Astrocyte of the spinal cord (primary cell): Measurements from ENCODE around the gene CUBN.
A peak's percentile ranks its signal among the peaks of the same experiment; 100 is the strongest.

Experiments used
- DNase-seq: peaks from one replicate; pipeline ENCODE4 v3.0.0; 2011; ENCODE audit warnings: low read depth, low spot score
- H3K4me3 ChIP-seq: 2 replicates; pipeline ENCODE4 v1.5.1; 2011; ENCODE audit warnings: low read depth, mild to moderate bottlenecking, low read length, moderate library complexity
- in situ Hi-C: cut with HindIII; loops from 2 replicates; pipeline ENCODE4 v1.10.0; 2017; ENCODE audit warnings: low sequenced_read_pairs
- TF ChIP-seq, protein P1 (sequence below): IDR thresholded peaks from 2 replicates; pipeline ENCODE4 v1.5.1; 2012; ENCODE audit warnings: low read depth, mild to moderate bottlenecking, low read length, inconsistent platforms

CUBN gene

DNA sequence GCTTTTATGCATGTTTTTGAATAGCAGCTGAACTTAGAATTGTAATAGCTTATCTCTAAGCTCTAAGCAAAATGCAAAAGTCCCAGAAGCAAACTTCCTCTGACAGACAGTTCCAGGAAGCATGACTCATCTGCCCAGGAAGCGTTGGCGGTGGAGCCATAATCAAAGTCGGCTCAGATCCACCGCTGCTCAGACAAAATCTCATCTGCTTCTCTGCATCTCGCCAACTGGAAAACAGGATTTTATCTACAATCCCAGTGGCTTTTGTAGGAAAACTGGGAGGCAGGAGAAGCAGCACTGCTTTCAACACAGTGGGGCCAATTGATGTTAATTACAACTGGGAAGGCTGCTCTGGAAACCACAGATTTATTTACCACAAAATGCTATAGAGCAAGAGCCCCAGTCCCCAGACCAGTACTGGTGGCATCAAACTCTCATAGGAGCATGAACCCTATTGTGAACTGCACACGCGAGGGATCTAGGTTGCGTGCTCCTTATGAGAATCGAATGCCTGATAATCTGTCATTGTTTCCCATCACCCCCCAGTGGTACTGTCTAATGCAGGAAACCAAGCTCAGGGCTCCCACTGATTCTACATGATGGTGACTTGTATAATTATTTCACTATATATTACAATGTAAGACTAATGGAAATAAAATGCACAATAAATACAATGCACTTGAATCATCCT is 99.9 kb downstream of the CUBN start:
- TF ChIP-seq, protein P1, sequence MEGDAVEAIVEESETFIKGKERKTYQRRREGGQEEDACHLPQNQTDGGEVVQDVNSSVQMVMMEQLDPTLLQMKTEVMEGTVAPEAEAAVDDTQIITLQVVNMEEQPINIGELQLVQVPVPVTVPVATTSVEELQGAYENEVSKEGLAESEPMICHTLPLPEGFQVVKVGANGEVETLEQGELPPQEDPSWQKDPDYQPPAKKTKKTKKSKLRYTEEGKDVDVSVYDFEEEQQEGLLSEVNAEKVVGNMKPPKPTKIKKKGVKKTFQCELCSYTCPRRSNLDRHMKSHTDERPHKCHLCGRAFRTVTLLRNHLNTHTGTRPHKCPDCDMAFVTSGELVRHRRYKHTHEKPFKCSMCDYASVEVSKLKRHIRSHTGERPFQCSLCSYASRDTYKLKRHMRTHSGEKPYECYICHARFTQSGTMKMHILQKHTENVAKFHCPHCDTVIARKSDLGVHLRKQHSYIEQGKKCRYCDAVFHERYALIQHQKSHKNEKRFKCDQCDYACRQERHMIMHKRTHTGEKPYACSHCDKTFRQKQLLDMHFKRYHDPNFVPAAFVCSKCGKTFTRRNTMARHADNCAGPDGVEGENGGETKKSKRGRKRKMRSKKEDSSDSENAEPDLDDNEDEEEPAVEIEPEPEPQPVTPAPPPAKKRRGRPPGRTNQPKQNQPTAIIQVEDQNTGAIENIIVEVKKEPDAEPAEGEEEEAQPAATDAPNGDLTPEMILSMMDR = no peak
- peak; percentile 86 for DNase-seq
- in situ Hi-C loops = no loop called here
- peak overlapping the region; percentile 8 for H3K4me3 ChIP-seq

DNA sequence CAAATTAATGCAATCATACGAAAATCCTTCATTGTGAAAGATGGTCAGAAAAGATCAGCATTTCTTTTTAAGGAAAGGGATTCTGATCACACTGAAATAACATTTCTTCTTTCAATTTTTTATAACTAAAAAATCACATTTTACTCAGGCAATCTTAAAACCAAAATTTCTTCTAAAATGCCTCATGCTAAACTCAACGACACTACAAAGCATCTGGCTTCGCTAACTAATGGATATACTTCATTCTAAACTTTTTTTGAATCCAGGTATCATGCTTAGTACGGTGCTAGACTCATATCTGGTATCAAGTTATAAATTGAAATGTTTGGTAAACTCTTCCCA is 100.4 kb downstream of the CUBN start:
- no peak for DNase-seq
- in situ Hi-C loops = no loop called here
- TF ChIP-seq, protein P1 = no peak
- no peak overlapping the region for H3K4me3 ChIP-seq

DNA sequence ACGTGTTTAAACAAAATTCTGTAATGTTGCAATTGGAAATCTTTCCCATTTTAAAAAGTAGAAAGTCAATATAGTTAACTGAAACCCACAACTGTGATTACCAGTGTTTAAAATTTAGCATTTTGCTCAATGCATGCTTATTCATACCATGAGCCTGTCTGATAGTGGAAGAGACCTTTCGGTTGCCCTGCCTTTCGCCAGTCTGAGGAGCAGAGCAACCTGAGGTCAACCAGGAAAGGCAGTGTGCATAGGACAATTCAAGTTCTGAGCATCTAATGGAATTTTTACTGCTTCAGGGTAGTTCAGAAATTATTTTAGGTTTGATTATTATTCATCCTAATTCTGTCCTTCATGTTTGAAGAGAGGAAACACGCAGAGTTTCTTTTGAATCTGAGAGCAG is 100.8 kb downstream of the CUBN start:
- H3K4me3 ChIP-seq = no peak overlapping the region

DNA sequence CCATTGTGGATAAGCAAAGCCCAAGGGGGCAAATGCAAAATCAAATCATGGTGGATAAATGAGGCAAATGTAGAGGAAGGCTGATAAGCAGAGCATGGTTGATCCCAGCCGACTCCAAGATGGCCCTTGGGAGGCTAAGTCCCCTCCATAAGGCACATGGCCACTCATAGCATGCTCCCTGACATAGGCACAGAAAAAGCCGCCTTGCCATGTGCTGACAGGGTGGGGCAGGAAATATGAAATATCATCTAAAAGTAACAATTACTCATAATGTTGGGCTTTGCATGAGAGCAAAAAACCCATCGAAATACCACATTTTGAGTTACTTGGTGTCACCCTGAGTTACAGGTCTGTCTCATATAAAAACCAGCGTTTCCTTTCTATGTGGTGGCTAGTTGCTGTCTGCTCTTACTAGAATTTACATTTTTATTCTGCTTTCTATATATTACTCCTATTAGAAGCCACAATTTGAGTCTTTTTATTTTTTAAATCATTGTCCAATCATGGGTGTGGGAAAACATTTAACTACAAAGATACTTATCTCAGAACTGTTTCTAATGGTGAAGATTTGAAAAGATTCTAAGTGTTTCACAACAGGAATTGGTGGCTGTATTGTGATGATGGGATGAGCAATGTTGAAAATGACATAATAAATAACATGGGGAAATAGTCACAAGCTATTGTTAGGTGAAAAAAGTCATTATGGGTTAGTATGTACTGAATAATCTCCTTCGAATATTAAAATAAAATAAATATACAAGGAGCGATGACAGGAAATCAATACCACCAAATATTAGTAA is 102.7 kb downstream of the CUBN start:
- in situ Hi-C loops = no loop called here
- TF ChIP-seq, protein P1 = no peak
- DNase-seq = peak; percentile 46
- no peak overlapping the region for H3K4me3 ChIP-seq

More for the DNA sequence above, 100.8 kb downstream of the CUBN start:
- no peak for DNase-seq
- TF ChIP-seq, protein P1 = no peak
- in situ Hi-C loops = no loop called here

DNA sequence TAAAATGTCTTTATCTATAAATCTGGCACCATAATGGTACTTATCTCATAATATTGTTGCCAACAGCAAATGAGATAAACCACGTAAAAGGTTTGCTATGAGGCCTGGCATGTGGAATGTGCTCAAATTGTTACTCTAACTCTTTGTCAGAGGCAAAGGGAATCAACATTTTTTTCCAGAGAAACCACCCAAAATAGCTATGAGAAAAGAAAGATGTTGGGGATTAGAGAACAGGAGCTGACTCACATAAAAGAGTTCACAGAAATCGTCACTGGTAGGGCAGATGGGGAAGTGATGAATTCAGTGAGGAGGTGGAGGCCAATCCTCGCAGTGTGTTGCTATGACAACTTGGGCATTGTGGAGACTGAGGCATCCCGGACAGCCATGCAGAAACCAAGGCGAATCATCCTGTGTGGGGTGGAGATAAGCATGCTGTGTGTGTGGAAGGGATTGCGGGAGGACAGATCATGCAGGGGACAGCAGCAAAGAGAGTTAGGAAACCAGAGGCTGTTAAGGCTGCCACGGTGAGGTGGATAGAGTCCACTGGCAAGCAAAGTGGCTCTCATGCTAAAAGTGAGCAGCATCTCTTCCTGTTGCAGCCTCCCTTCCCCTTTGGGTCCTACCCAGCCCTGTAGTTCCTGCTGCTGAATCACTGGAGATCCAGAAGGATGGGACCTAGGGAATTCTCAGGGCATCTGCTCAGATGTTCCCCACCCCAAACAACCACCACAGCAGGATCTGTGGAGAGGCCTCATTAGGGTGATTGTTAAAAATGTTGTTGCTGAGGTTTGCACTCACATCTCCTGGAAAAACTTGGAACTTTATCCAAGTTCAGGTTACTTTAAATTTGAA is 103.9 kb downstream of the CUBN start:
- DNase-seq = peak; percentile 99
- no peak overlapping the region for H3K4me3 ChIP-seq
- TF ChIP-seq, protein P1 = no peak
- in situ Hi-C loops = no loop called here

DNA sequence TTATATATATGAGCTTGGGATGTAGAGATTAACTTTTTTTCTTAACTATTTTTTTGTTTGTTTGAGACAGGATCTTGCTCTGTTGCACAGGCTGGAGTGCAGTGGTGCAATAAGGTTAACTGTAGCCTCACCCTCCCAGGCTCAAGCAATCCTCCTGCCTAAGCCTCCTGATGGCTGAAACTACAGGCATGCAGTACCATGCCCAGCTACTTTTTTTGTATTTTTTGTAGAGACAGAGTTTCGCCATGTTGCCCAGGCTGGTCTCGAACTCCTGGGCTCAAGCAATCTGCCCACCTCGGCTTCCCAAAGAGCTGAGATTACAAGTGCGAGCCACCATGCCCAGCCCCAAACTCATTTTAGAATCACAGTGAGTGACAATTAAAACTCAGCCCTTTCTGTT is 105.2 kb downstream of the CUBN start:
- in situ Hi-C loops = no loop called here
- H3K4me3 ChIP-seq = no peak overlapping the region
- DNase-seq = peak; percentile 4
- TF ChIP-seq, protein P1 = no peak
